H1 (cell line): ENCODE measurements around the gene PPP1R14B. TPM values are rescaled to one million over a fixed set of nuclear protein-coding genes. Genes with fewer than 3 reads are reported as not detected.

Source experiments
- CTCF ChIA-PET: fragments of 300-600 bp; sonication (Branson Sonifier 250); formaldehyde crosslinking; loops from one replicate; lab custom pipeline; 2021; ENCODE audit not compliant: partially characterized antibody; lab: Charles Lee
- POLR2A ChIA-PET: fragments of 300-600 bp; sonication (Branson Sonifier 250); formaldehyde crosslinking; loops from one replicate; lab custom pipeline; 2021; ENCODE audit warnings: inconsistent platforms; ENCODE audit not compliant: partially characterized antibody; lab: Charles Lee
- DNase-seq, 2 experiments: peaks; one replicate each; pipeline versions ENCODE4 v3.0.0 to v3.0.0-alpha.2; 2010 to 2022; ENCODE audit warnings: low spot score in 2 of 2, low read depth in 1 of 2, mixed read lengths in 1 of 2
- FAIRE-seq: peaks from 2 replicates; lab custom pipeline; 2011; peaks lifted over from hg19 to GRCh38; lab: Jason Lieb, UNC
- H2AFZ ChIP-seq: 2 replicates; pipeline ENCODE4 v1.8.1; 2012; ENCODE audit warnings: low read length, inconsistent platforms
- H2AK5ac ChIP-seq: 2 replicates; pipeline ENCODE4 v1.6.1; 2013; ENCODE audit warnings: low read depth, low read length
- H2BK120ac ChIP-seq: replicated peaks from 2 replicates; pipeline ENCODE3; 2013; ENCODE audit warnings: low read depth, low read length, inconsistent platforms
- H2BK12ac ChIP-seq: 2 replicates; pipeline ENCODE4 v1.6.1; 2013; ENCODE audit warnings: low read depth, low read length
- H2BK15ac ChIP-seq: 2 replicates; pipeline ENCODE4 v1.6.1; 2013; ENCODE audit warnings: low read length
- H2BK20ac ChIP-seq: 2 replicates; pipeline ENCODE4 v1.6.1; 2013; ENCODE audit warnings: low read length
- H2BK5ac ChIP-seq: 2 replicates; pipeline ENCODE4 v1.6.1; 2013; ENCODE audit warnings: low read depth, low read length
- H3K14ac ChIP-seq: 2 replicates; pipeline ENCODE4 v1.6.1; 2013; ENCODE audit warnings: inconsistent platforms; ENCODE audit not compliant: insufficient read length
- H3K18ac ChIP-seq: 2 replicates; pipeline ENCODE4 v1.6.1; 2013; ENCODE audit warnings: low read length; ENCODE audit errors: extremely low read depth
- H3K23ac ChIP-seq: 2 replicates; pipeline ENCODE4 v1.6.1; 2013; ENCODE audit warnings: inconsistent platforms; ENCODE audit not compliant: insufficient read length
- H3K23me2 ChIP-seq: 2 replicates; pipeline ENCODE4 v1.6.1; 2013; ENCODE audit warnings: low read depth, low read length
- H3K27ac ChIP-seq: 2 replicates; pipeline ENCODE4 v1.6.1; 2011; ENCODE audit warnings: low read depth, low read length, inconsistent platforms
- H3K27me3 ChIP-seq, 4 experiments: replicated peaks in 1 of 4; 1 replicate in 1 of 4; 2 replicates in 3 of 4; pipeline versions ENCODE4 v1.6.1 to v1.8.1; 2011 to 2013; ENCODE audit warnings: low read length in 3 of 4, mild to moderate bottlenecking in 3 of 4, inconsistent platforms in 2 of 4, mixed read lengths in 2 of 4, moderate library complexity in 1 of 4; ENCODE audit not compliant: control insufficient read depth in 3 of 4, insufficient read depth in 3 of 4; ENCODE audit errors: extremely low read depth in 1 of 4
- H3K36me3 ChIP-seq, 4 experiments: 2 replicates each; pipeline versions ENCODE4 v1.6.1 to v1.8.1; 2011 to 2013; ENCODE audit warnings: mild to moderate bottlenecking in 4 of 4, low read length in 3 of 4, moderate library complexity in 2 of 4, control low read depth in 1 of 4, inconsistent platforms in 1 of 4; ENCODE audit not compliant: insufficient read depth in 4 of 4, control insufficient read depth in 2 of 4
- H3K4ac ChIP-seq: replicated peaks from 2 replicates; pipeline ENCODE3; 2013; ENCODE audit warnings: low read length, low read depth, mixed read lengths, inconsistent platforms; ENCODE audit not compliant: insufficient read length
- H3K4me1 ChIP-seq, 4 experiments: replicated peaks in 1 of 4; 1 replicate in 1 of 4; 2 replicates in 3 of 4; pipeline versions ENCODE4 v1.6.1 to v1.8.1; 2011 to 2013; ENCODE audit warnings: low read length in 3 of 4, inconsistent platforms in 2 of 4, mixed read lengths in 1 of 4; ENCODE audit not compliant: insufficient read depth in 4 of 4, control insufficient read depth in 3 of 4
- H3K4me2 ChIP-seq, 2 experiments: 2 replicates each; pipeline versions ENCODE4 v1.6.1 to v1.8.1; 2011 to 2013; ENCODE audit warnings: low read depth in 2 of 2, low read length in 2 of 2, control low read depth in 1 of 2, inconsistent platforms in 1 of 2, mild to moderate bottlenecking in 1 of 2; ENCODE audit not compliant: insufficient read depth in 1 of 2
- H3K4me3 ChIP-seq, 4 experiments: fragments of 200-600, 300-600 bp in 1 of 4; sonication (generic), shearing (Covaris generic), sonication (Bioruptor Twin) in 1 of 4; 2 replicates each; pipeline versions ENCODE4 v1.5.1 to v1.8.1; 2011 to 2016; ENCODE audit warnings: low read length in 4 of 4, low read depth in 3 of 4, control low read depth in 2 of 4, inconsistent platforms in 2 of 4, mild to moderate bottlenecking in 2 of 4, mixed read lengths in 1 of 4, moderate library complexity in 1 of 4; ENCODE audit not compliant: insufficient read depth in 2 of 4; ENCODE audit errors: extremely low read depth in 1 of 4
- H3K56ac ChIP-seq: replicated peaks from 2 replicates; pipeline ENCODE3; 2013; ENCODE audit warnings: low read depth, mild to moderate bottlenecking, mixed read lengths, low read length, inconsistent platforms; ENCODE audit not compliant: insufficient read length
- H3K79me1 ChIP-seq: 2 replicates; pipeline ENCODE4 v1.6.1; 2013; ENCODE audit warnings: low read depth, low read length, control low read depth
- H3K79me2 ChIP-seq, 2 experiments: 2 replicates each; pipeline versions ENCODE4 v1.6.1 to v1.8.1; 2012 to 2013; ENCODE audit warnings: low read length in 2 of 2, mild to moderate bottlenecking in 2 of 2, inconsistent platforms in 1 of 2; ENCODE audit not compliant: insufficient read depth in 2 of 2, control insufficient read depth in 1 of 2
- H3K9ac ChIP-seq, 4 experiments: replicated peaks in 1 of 4; 1 replicate in 1 of 4; 2 replicates in 3 of 4; pipeline versions ENCODE4 v1.6.1 to v1.8.1; 2011 to 2013; ENCODE audit warnings: low read depth in 3 of 4, low read length in 3 of 4, control low read depth in 2 of 4, mild to moderate bottlenecking in 2 of 4, moderate library complexity in 2 of 4, inconsistent platforms in 1 of 4; ENCODE audit errors: extremely low read depth in 1 of 4
- H3K9me3 ChIP-seq, 2 experiments: 2 replicates each; pipeline versions ENCODE4 v1.6.1 to v1.8.1; 2012 to 2013; ENCODE audit warnings: mild to moderate bottlenecking in 2 of 2, moderate library complexity in 2 of 2, control low read depth in 1 of 2, inconsistent platforms in 1 of 2, low read depth in 1 of 2, low read length in 1 of 2, mixed read lengths in 1 of 2; ENCODE audit not compliant: insufficient read depth in 2 of 2
- H4K20me1 ChIP-seq, 2 experiments: replicated peaks in 1 of 2; 2 replicates each; pipeline versions ENCODE3 to v1.8.1; 2011 to 2013; ENCODE audit warnings: inconsistent platforms in 2 of 2, low read length in 2 of 2, mild to moderate bottlenecking in 1 of 2; ENCODE audit not compliant: insufficient read depth in 2 of 2, control insufficient read depth in 1 of 2
- H4K5ac ChIP-seq: 2 replicates; pipeline ENCODE4 v1.6.1; 2013; ENCODE audit warnings: low read length, low read depth, mixed read lengths, inconsistent platforms; ENCODE audit not compliant: insufficient read length
- H4K8ac ChIP-seq: 2 replicates; pipeline ENCODE4 v1.8.0; 2013; ENCODE audit warnings: mild to moderate bottlenecking, moderate library complexity, low read length, inconsistent platforms; ENCODE audit not compliant: insufficient read depth; ENCODE audit errors: extremely low read depth
- H4K91ac ChIP-seq: replicated peaks from 2 replicates; pipeline ENCODE3; 2013; ENCODE audit warnings: low read length, mixed read lengths, inconsistent platforms; ENCODE audit not compliant: insufficient read length
- KDM4A ChIP-seq: IDR thresholded peaks from one replicate; pipeline ENCODE4 v1.7.1; 2012; ENCODE audit warnings: low read depth, mild to moderate bottlenecking, moderate library complexity, low read length, inconsistent platforms; ENCODE audit not compliant: severe bottlenecking
- SIN3A ChIP-seq, 2 experiments: IDR thresholded peaks in 1 of 2; conservative IDR thresholded peaks in 1 of 2; 2 replicates each; pipeline ENCODE4 v1.6.1; 2011 to 2012; ENCODE audit warnings: low read length in 2 of 2, improper control_type of control experiment in 1 of 2, low read depth in 1 of 2, mild to moderate bottlenecking in 1 of 2
- WGBS, 2 experiments: shearing (Covaris generic) in 1 of 2; methylation state at CpG; one replicate each; pipeline versions ENCODE4 v1.1.6 to v1.1.7; 2013 to 2015; ENCODE audit warnings: low lambda C conversion rate in 2 of 2, mixed read lengths in 2 of 2, inconsistent platforms in 1 of 2, low coverage in 1 of 2, missing lambda C conversion rate in 1 of 2; ENCODE audit not compliant: insufficient replicate concordance in 2 of 2, insufficient coverage in 1 of 2, insufficient read length in 1 of 2; ENCODE audit errors: extremely low coverage in 1 of 2, missing lambda C conversion rate in 1 of 2; 5-methylcytosine and 5-hydroxymethylcytosine counted together
- polyA plus RNA-seq, 7 experiments: library from polyadenylated mRNA; depleted of rRNA in 3 of 7; stranded (reverse) in 5 of 7; unstranded in 2 of 7; fragments of >200 nt in 5 of 7; fragments of 200-250 nt in 2 of 7; gene quantifications; 1 replicate in 5 of 7; 2 replicates in 1 of 7; 4 replicates in 1 of 7; pipeline versions ENCODE4 v1.2.1 to v1.2.3, GENCODE V29; 2011 to 2013; ENCODE audit warnings: missing spikeins in 2 of 7, mixed read lengths in 2 of 7
- total RNA-seq: library from RNA; stranded (reverse); fragmentation: NEBNext Ultra II Directional; extraction: Animal tissue kit (Norgen Biotek cat#: 25700); gene quantifications from 2 replicates; pipeline ENCODE4 v1.2.1, GENCODE V29; 2021
- TF ChIP-seq, protein P1 (sequence below): IDR thresholded peaks from 2 replicates; pipeline ENCODE4 v1.6.1; 2011; ENCODE audit warnings: low read length, improper control_type of control experiment

Gene PPP1R14B
- total and polyA plus RNA-seq, 2 of the 8 experiments (the other 6 are each of a cell fraction or from before 2014, with no cell fraction given), result 265 to 419 TPM

DNA sequence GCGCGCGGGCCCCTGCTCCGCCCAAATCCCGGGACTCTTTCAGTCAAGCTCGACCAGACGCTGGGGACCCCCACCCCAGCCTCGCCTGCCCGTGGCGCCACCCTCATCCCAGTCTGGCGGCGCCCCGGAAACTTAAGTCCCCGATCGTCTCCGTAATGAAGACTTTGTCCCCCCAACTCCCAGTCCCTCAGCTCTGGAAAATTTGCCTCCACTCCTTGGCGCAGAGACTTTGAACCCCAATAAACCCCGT is 4.9 kb upstream of the PPP1R14B start:
- Histone ChIP-seq H3K23me2 (peaks cover 13% of the 10 kb centered on the region), H3K79me2 (peaks cover 0 to 23% of the 10 kb centered on the region in 2 experiments; a peak in 1 of 4 replicates), H3K9me3 (no peaks in the 10 kb centered on the region), H2BK120ac (no peak overlapping the region), H3K4me3 (peak overlapping the region; percentile 73 to 86 (median 76)), H2BK20ac (no peak overlapping the region), H3K18ac (0 out of 2 replicates have a peak overlapping the region, but pooled peaks have one; percentile 99), H3K4me1 (peaks cover 0 to 40% (median 34%) of the 10 kb centered on the region in 4 experiments; a peak in 6 of 7 replicates), H2BK5ac (no peak overlapping the region), H3K9ac (peak overlapping the region; percentile 54 to 62 (median 60); a peak in 6 of 7 replicates), H3K23ac (no peak overlapping the region), H4K20me1 (peaks cover 6 to 16% of the 10 kb centered on the region in 2 experiments), H4K5ac (no peak overlapping the region)
- ChIA-PET CTCF (interaction anchor here (0.7 to 10.0 kb wide), 20 partner anchors 14 to 1659 kb away, joined by 3 to 102 read pairs (median 5); partner anchors contain the start of genes CATSPERZ, FERMT3, NUDT22 and TRPT1), POLR2A (interaction anchor here (0.9 to 13.1 kb wide), 14 partner anchors 9 to 1410 kb away, joined by 3 to 352 read pairs (median 8); partner anchors contain the start of genes DNAJC4, ESRRA, FKBP2 and NUDT22)
- DNase-seq (no peak), FAIRE-seq (no peak)
- TF ChIP-seq KDM4A (peak; percentile 25), SIN3A (conservative IDR thresholded peaks at IDR 0.05 in 1 of 2, IDR thresholded peaks at IDR 0.05 in 1 of 2; ENCODE audit: low read depth in 1 of 2, low read length in 2 of 2) (0 out of 4 replicates have a peak, but pooled peaks of 1 of the 2 experiments have one; percentile 51)
- TF ChIP-seq, protein P1, sequence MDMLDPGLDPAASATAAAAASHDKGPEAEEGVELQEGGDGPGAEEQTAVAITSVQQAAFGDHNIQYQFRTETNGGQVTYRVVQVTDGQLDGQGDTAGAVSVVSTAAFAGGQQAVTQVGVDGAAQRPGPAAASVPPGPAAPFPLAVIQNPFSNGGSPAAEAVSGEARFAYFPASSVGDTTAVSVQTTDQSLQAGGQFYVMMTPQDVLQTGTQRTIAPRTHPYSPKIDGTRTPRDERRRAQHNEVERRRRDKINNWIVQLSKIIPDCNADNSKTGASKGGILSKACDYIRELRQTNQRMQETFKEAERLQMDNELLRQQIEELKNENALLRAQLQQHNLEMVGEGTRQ, result no peak
- TF ChIP-seq, all 59 proteins: peak for 2
- 0 out of 2 replicates have a peak overlapping the region, but pooled peaks have one; percentile 22 for H3K27ac ChIP-seq
- peak overlapping the region; percentile 9 for H3K56ac ChIP-seq
- 4% methylated on average over 18 of the region's 18 CpGs; no CpG with 5 or more reads in 1 of the 2 experiments for WGBS, 2 experiments
- no peak overlapping the region for H4K91ac ChIP-seq
- H3K4ac ChIP-seq, result no peak overlapping the region
- H4K8ac ChIP-seq, result no peak overlapping the region
- no peak overlapping the region for H2BK15ac ChIP-seq
- H2AFZ ChIP-seq, result no peak overlapping the region
- peaks cover 8 to 24% (median 17%) of the 10 kb centered on the region in 4 experiments for H3K36me3 ChIP-seq
- peak overlapping the region; percentile 73 to 88 for H3K4me2 ChIP-seq
- H3K27me3 ChIP-seq, result no peaks in the 10 kb centered on the region
- H3K79me1 ChIP-seq, result peaks cover 2% of the 10 kb centered on the region; the same call in 1 of the 2 replicates
- no peak overlapping the region for H2BK12ac ChIP-seq
- H3K14ac ChIP-seq, result no peak overlapping the region
- H2AK5ac ChIP-seq, result no peak overlapping the region
